WERI-Rb-1 (cell line): ENCODE results near the gene PMIS2.

Experiments
- DNase-seq: peaks from one replicate; pipeline ENCODE4 v3.0.0-alpha.2; 2020
- H3K27ac ChIP-seq: fragments of 250-450 bp; sonication (Bioruptor Pico); 2 replicates; pipeline ENCODE4 v1.5.1; 2020; ENCODE audit warnings: mild to moderate bottlenecking, moderate library complexity
- H3K27me3 ChIP-seq: fragments of 250-450 bp; sonication (Bioruptor Pico); 2 replicates; pipeline ENCODE4 v1.5.1; 2021; ENCODE audit warnings: mild to moderate bottlenecking, low read depth, moderate library complexity; ENCODE audit not compliant: insufficient read depth, severe bottlenecking
- H3K36me3 ChIP-seq: fragments of 250-450 bp; sonication (Bioruptor Pico); 2 replicates; pipeline ENCODE4 v1.5.1; 2020; ENCODE audit warnings: mild to moderate bottlenecking, moderate library complexity
- H3K4me3 ChIP-seq: 2 replicates; pipeline ENCODE4 v1.5.1; 2011; ENCODE audit warnings: low read depth, mild to moderate bottlenecking, control low read depth, low read length
- H3K9me3 ChIP-seq: fragments of 250-450 bp; sonication (Bioruptor Pico); 2 replicates; pipeline ENCODE4 v1.5.1; 2021; ENCODE audit warnings: mild to moderate bottlenecking, moderate library complexity; ENCODE audit not compliant: severe bottlenecking
- TF ChIP-seq, protein P1 (sequence below): IDR thresholded peaks from 2 replicates; pipeline ENCODE4 v1.5.1; 2011; ENCODE audit warnings: low read depth, mild to moderate bottlenecking, control low read depth, inconsistent platforms, low read length

The PMIS2 gene

DNA sequence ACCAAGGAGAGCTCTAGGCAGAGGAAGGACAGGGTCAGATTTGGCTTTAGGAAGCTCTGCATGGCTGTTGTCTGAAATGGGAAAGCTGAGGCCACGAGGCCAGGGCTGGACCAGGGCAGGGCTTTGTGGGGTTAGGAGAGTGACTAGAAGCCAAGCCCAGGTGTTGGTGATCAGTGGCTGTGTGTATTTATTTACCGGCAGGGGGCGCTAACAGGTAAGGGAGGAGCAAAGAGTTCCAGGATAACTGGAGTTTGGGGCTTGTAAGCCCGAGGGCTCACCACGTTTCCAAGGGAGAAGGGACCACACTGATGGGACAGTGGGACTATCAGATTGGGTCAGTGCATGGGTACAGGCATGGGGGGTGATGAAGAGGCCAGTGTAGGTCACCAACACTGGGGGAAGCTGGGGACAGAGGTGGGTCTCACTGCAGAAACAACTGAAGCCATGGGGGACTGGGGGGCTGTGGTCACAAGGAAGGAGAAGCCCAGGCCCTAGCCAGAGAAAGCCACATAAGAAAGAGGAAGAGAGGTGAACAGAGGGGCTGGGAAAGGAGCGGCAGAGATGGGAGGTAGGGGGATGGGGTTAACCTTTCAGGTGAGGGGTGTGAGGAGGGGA lies 36.7 kb upstream of the PMIS2 start:
- TF ChIP-seq, protein P1, sequence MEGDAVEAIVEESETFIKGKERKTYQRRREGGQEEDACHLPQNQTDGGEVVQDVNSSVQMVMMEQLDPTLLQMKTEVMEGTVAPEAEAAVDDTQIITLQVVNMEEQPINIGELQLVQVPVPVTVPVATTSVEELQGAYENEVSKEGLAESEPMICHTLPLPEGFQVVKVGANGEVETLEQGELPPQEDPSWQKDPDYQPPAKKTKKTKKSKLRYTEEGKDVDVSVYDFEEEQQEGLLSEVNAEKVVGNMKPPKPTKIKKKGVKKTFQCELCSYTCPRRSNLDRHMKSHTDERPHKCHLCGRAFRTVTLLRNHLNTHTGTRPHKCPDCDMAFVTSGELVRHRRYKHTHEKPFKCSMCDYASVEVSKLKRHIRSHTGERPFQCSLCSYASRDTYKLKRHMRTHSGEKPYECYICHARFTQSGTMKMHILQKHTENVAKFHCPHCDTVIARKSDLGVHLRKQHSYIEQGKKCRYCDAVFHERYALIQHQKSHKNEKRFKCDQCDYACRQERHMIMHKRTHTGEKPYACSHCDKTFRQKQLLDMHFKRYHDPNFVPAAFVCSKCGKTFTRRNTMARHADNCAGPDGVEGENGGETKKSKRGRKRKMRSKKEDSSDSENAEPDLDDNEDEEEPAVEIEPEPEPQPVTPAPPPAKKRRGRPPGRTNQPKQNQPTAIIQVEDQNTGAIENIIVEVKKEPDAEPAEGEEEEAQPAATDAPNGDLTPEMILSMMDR: peak; percentile 75
- Histone ChIP-seq H3K27me3 (no peaks in the 10 kb centered on the region), H3K9me3 (no peaks in the 10 kb centered on the region), H3K36me3 (peaks cover 6% of the 10 kb centered on the region; the same call in 1 of the 2 replicates), H3K27ac (no peak overlapping the region), H3K4me3 (no peak overlapping the region)
- peak; percentile 62 for DNase-seq

DNA sequence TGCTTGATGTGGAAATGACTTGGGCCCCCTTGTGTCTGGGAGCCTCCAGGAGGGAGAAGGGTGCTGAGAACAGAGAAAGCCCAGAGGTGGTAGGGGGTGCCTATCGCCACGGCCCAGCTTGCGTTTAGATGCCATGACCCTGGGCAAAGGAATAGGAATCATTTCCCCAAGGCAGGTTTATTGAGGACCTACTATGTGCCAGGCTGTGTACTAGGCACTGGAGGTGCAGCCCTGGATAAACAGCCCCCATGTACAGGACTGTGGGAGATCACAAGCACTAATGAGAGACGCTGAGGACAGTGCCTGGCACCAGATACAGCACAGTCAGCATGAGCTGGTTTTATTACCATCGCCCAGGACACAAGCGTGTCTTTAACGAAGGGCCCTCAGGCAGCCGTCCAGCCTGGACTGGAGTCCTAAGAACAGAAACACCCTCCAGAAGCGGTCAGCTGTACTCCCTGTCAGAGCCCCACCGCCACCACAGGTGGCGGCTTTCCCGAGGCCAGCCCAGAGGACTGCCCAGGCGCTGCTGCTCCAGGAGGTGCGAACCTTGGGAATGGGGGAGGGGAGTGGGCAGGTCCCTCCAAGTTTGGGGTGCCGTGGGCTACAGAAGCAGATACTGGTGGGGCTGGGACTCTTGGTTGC lies 36.0 kb upstream of the PMIS2 start:
- TF ChIP-seq, protein P1: no peak

DNA sequence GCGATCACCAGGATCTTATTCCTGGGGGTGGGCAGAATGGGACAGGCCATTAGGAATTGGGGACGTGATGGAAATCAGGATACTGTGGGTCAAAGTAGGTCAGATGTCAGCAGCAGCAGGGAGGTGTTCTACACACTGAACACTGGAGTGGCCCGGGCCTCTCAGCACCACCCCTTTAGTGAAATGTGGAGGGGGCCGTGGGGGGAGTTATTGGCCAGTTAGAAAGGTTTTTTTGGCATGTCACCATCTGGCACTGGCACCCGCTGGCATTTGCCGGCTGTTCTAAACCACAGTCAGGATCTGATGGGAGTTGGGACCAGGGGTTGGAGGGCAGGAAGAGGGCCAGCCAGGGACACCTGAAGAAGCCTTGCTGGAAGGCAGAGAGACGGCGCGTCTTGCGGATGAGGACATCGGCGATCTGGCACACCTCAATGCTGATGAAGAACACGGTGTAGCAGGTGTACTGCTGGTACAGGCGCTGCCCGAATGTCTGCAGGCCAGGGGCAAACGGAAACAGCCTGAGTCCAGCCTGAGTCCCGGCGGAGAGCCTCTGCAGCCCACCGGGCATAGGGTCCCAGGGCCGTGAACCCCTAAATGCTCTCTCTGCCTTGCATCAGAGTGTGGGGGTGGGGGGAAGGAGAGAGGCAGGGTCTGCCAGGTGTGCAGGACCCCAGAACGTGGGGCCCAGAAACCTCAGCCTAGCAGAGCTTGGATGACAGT lies 34.7 kb upstream of the PMIS2 start:
- Histone ChIP-seq H3K27me3 (no peaks in the 10 kb centered on the region), H3K9me3 (peaks cover 3% of the 10 kb centered on the region), H3K27ac (no peak overlapping the region), H3K4me3 (no peak overlapping the region), H3K36me3 (peaks cover 6% of the 10 kb centered on the region; the same call in 1 of the 2 replicates)
- TF ChIP-seq, protein P1: no peak
- DNase-seq: no peak

More for the DNA sequence above, 36.0 kb upstream of the PMIS2 start:
- H3K4me3 ChIP-seq: no peak overlapping the region
- no peaks in the 10 kb centered on the region for H3K9me3 ChIP-seq
- no peaks in the 10 kb centered on the region for H3K27me3 ChIP-seq
- no peak overlapping the region for H3K27ac ChIP-seq
- no peak for DNase-seq
- H3K36me3 ChIP-seq: peaks cover 6% of the 10 kb centered on the region; the same call in 1 of the 2 replicates

DNA sequence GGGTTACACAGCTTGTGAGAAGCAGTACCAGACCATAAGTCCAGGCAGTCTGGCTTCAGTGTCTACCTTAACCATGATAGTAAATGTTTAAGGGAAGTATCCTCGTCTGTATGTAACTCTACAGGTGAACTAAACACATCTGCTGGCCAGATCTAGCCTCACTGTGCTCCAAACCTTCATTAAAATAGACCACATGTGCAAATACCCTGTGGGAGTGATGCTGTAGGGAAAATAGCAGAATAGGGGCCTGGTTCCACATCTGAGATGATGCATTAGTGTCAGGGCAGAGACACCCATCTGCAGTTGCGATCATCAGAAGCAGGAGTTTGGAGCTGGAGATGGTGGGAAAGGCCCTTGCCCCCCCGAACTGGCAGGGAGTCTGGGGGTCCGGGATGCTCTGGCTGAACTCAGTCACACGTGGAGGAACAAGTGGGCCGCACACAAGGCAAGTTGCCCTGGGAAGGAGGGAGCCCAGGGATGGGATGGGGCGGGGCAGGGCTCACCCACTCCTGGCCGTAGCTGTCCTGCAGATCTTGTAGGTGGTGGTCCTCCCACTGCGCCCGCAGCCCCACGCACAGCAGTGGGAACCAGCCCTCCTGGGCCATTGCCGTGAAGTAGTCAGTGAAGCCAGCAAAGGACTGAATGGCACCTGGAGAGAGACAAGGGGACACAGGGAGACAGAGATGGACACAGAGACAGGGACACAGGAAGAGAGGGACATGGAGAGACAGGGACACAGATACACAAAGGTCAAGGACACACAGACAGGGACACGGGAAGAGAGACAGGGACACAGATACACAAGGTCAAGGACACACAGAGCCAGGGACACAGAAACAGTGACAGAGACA lies 33.2 kb upstream of the PMIS2 start:
- TF ChIP-seq, protein P1: no peak
- Histone ChIP-seq H3K4me3 (no peak overlapping the region), H3K27me3 (no peaks in the 10 kb centered on the region), H3K36me3 (no peaks in the 10 kb centered on the region), H3K9me3 (peaks cover 3% of the 10 kb centered on the region), H3K27ac (no peak overlapping the region)
- no peak for DNase-seq

DNA sequence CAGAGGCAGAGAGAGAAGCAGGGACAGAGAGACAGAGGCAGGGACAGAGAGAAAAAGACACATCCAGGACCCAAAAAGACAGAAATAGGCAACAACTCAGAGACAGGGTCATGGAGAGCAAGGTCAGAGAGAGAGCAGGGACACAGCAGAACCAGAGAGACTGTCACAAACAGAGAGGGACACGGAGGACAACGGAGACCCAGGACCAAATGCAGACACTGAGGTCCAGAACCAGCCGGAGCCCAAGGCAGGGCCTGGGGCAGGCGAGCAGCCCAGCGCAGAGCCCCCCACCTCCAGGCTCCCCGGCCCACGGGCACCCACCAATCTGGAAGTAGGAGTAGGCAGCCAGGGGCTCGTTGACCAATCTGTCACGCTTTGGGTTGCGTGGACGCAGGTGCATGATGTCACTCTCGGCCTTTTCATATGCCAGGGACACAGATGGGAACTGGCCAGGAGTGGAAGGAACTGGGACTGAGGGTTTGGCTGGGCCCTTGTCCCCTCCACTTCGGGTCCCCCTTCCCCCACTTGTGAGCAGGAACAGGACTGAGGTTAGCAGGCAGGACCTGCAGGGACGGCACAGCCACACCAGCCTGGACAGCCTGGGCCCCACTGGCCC lies 32.5 kb upstream of the PMIS2 start:
- no peaks in the 10 kb centered on the region for H3K27me3 ChIP-seq
- H3K9me3 ChIP-seq: peaks cover 3% of the 10 kb centered on the region
- H3K4me3 ChIP-seq: no peak overlapping the region
- no peak for DNase-seq
- TF ChIP-seq, protein P1: no peak
- H3K36me3 ChIP-seq: no peaks in the 10 kb centered on the region
- no peak overlapping the region for H3K27ac ChIP-seq
